HG03108 (cell line): Measurements from ENCODE around the gene ACOT11.

Source experiments
- ATAC-seq: cut with Tn5 transposase; IDR thresholded peaks from one replicate; pipeline ENCODE4 v1.9.1; 2021; ENCODE audit warnings: moderate library complexity; ENCODE audit not compliant: unreplicated experiment

Gene ACOT11

DNA sequence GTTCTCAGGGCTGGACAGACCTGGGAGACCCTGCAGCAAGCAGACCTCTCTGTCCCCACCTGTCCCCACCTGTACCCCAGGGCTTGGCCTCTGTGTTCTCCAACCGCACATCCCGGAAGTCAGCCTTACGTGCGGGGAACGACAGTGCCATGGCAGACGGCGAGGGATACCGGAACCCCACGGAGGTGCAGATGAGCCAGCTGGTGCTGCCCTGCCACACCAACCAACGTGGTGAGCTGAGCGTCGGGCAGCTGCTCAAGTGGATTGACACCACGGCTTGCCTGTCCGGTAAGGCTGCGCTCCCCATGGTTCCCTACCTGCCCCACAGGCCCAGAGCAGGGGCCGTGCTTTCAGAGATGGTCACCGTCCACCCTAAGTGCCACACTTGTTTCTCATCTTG, 36.5 kb downstream of the ACOT11 start:
- ATAC-seq = no peak

- ATAC-seq = no peak
Measured at GRCh38 chr1:54585181-54586066, 37.4 kb downstream of the ACOT11 start.

DNA sequence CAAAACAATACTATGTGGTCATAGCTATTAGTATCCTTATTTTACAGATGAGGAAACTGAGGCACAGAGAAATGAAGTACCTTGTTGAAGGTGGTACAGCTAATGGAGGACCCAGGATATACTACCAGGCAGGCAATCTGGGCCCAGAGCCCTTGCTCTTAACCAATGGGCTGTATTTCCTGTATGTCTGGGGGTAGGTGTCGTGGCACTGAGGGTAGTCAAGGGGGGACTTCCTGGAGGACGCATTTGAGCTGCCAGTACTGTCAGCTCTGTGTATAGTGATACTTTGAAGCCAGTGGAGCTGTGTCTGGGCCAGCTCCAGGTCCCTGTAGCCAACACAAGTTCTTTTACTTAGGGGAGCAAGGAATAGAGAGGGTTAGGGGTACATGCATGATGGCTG, 40.3 kb downstream of the ACOT11 start:
- no peak for ATAC-seq

DNA sequence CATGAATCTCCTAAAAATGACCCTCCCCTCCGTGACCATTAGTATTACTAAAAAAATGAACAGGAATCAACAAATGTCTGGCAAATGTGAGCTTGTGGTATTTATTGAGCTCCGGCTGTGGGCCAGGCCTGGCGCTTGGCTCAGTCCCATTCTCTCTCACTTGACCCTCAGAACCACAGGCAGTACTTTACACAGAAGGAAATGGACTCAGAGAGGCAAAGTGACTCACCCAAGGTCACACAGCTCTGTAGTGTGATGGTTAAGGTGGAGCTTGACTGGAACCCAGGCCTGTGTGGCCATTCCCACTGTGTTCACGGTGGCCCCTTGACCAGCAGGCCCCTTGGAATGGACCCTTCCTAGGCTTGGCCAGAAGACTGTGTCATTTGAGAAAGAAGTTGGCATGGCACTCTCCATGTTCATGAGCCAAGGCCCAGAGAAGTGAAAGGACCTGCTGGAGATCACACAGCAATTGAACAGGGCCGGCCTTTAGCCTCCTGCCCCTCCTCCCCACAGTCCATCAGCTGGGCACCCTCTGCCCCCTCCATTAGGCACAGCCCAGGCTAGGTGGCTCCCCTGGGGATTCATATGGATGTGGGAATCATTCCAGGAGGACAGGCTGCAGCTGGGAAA, 43.2 kb downstream of the ACOT11 start:
- no peak for ATAC-seq

DNA sequence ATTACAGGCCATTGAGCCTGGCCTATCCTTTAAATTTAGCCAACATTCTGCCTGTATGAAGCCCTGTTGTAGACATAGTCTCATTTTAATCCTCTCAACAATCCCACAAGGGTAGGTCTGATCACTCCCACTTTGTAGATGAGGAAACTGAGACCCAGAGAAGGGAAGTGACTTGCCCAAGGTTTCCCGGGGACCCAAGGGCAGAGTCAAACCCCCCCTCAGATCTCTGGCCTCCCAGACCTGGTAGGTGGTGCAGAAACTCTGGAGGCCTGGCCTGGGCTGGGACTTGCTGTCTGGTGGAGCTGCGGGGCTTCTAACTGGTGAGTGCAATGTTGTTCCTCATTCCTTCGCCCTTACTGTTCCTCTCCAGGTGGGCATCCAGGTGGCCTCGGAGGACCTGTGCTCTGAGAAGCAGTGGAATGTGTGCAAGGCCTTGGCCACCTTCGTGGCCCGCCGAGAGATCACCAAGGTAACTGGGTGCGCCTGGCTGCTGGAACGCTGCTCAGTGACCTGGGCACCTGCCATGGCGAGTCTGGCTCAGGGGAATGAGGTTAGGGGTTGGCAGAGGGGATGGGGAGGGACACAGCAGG, 45.6 kb downstream of the ACOT11 start:
- no peak for ATAC-seq

- no peak for ATAC-seq
Measured at GRCh38 chr1:54594463-54594862, 46.4 kb downstream of the ACOT11 start.

GRCh38 chr1:54595956-54596498, 48.0 kb downstream of the ACOT11 start:
- no peak for ATAC-seq

GRCh38 chr1:54596756-54597155, 48.7 kb downstream of the ACOT11 start:
- no peak for ATAC-seq

GRCh38 chr1:54597455-54598030, 49.5 kb downstream of the ACOT11 start:
- no peak for ATAC-seq

- ATAC-seq = no peak
Measured at GRCh38 chr1:54599211-54599823, 51.3 kb downstream of the ACOT11 start.

GRCh38 chr1:54600947-54601721, 53.1 kb downstream of the ACOT11 start:
- no peak for ATAC-seq

DNA sequence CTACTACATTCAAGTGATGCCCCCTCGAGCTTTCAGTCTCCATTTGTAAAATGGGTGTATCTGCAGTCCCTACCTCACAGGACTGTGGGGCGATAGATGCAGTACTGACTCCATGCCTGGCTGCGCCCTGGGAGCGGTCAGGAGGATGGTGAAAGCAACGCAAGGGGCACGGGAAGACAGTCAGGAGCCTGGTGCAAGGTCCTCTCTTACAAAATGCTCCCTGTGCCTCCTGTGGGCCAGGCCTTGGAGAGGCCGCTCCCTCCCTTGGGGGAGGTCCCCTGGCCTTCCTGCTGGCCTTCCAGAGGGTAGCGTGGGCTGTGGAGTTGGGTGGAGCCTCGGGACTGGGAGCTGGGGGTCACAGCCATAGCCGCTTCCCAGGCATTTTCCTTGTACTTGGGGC, 53.7 kb downstream of the ACOT11 start:
- ATAC-seq = no peak

DNA sequence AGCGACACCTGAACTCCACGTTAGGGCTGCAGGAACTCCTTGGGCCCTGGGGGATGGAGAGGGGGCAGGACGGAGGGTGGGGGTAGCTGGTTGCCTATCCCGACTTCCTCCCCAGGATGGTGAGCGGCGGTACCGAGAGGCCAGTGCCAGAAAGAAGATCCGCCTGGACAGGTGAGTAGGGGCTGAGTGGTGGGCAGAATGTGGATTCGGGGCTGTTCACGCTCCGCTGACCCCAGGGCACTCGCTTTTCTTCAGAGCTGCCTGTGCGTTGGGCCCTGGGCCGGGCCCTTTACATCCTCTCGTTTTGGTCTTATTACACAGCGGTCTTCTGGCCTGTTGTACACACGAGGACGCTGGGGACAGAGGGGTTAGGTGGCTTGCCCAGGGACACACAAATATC, 54.5 kb downstream of the ACOT11 start:
- no peak for ATAC-seq

DNA sequence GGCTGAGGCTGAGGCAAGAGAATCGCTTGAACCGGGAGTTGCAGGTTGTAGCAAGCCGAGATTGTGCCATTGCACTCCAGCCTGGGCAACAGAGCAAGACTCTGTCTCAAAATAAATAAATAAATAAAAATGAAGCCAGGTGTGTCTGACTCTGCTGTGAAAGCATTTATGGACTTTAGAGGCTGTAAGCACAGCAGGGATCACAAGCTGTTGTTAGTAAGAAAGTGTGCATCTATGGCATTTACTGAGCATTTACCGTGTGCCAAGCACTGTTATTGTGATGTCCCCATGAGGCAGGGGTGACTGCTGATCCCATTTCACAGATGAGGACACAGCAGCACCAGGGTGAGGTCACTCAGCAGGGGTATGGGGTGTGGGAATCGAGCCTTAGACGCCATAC, 55.2 kb downstream of the ACOT11 start:
- no peak for ATAC-seq

- no peak for ATAC-seq
Measured at GRCh38 chr1:54604051-54604450, 56.0 kb downstream of the ACOT11 start.

GRCh38 chr1:54604572-54605370, 56.7 kb downstream of the ACOT11 start:
- no peak for ATAC-seq

DNA sequence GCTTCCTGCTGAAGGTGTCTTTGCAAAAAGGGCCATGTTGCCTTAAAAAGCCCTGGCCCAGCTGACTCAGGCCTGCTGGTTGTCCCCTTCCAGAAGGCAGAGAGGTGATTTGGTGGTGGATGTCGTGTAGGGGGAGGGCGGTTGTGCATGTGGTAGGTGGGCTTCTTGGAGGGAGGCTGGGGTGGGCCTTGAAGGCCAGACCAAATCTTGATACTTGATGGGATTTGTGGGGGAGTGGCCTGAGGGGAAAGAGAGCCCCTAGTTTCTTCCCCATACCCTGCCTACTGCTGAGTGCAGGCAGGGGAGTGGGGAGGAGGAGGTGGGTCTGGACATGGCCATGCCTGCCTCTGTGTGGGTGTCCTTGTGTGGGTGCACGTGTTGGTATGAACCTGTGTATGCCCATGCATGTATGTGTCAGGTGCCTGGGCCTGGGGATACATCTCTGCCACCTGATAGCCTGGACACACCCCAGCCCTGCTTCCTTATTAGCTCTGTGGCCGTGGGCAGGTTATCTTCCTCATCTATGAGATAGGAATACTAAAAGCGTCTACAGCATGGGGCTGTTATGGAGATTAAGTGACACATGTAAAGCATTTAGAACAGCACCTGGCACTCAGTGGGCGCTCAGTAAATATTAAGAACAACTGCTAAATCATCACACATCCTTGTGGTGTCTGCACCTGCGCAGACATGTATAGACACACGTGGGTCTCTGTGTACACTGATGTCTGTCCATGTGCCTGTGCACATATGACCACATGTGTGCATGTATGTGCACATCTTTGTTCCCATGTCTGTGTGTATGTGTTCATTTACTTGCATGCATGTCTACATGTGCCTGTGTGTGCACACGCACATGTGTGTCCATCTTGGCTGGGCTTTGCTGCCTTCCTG, 58.3 kb downstream of the ACOT11 start:
- no peak for ATAC-seq

DNA sequence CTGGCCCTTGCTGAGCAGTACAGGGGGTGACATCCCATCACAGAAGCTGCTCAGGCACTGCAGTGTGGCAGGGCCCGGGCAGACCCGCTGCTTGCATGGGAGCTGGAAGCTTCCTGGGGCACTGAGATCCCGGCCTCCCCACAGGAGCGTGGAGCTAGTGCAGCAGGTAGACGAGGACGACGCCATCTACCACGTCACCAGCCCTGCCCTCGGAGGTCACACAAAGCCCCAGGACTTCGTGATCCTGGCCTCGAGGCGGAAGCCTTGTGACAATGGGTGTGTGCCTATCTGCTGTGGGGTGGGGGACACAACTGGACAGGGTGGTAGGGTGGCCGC, 58.9 kb downstream of the ACOT11 start:
- no peak for ATAC-seq
